OCI-LY7 (cell line): Measurements from ENCODE around the gene EYA2.

Source experiments
- EZH2phosphoT487 ChIP-seq: fragments of 200-600 bp; sonication (generic); IDR thresholded peaks from 2 replicates; pipeline ENCODE4 v1.6.1; 2018; ENCODE audit warnings: low read depth, borderline replicate concordance, mild to moderate bottlenecking, mixed run types, antibody characterized with exemption, low read length, moderate library complexity, mixed read lengths
- TF ChIP-seq, protein P1 (sequence below): fragments of 200-600 bp; sonication (generic); conservative IDR thresholded peaks from 2 replicates; pipeline ENCODE4 v1.5.1; 2014; ENCODE audit warnings: mild to moderate bottlenecking, antibody characterized with exemption, low read length, moderate library complexity, mixed read lengths

DNA sequence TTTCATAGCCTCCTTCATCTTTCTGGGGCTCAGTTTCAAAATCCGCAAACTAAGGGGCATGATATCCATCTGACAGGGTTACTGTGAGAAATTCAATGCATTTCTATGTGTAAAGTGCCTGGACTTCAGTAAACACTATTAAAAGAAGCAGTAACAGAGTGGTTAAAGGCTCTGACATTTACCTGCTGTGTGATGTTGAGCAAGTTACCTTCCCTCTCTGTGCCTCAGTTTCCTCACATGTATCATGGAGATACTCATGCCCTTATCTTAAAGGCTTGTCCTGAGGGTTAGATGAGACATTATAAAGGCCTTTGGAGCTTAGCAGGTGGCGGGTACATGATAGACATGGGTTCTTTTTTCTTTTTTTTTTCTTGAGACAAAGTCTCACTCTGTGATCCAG is 46.8 kb downstream of the EYA2 start:
- TF ChIP-seq, protein P1, sequence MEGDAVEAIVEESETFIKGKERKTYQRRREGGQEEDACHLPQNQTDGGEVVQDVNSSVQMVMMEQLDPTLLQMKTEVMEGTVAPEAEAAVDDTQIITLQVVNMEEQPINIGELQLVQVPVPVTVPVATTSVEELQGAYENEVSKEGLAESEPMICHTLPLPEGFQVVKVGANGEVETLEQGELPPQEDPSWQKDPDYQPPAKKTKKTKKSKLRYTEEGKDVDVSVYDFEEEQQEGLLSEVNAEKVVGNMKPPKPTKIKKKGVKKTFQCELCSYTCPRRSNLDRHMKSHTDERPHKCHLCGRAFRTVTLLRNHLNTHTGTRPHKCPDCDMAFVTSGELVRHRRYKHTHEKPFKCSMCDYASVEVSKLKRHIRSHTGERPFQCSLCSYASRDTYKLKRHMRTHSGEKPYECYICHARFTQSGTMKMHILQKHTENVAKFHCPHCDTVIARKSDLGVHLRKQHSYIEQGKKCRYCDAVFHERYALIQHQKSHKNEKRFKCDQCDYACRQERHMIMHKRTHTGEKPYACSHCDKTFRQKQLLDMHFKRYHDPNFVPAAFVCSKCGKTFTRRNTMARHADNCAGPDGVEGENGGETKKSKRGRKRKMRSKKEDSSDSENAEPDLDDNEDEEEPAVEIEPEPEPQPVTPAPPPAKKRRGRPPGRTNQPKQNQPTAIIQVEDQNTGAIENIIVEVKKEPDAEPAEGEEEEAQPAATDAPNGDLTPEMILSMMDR, result no peak
- TF ChIP-seq EZH2phosphoT487, result no peak
